ENCODE measurements around the gene OR5B21.

Gene OR5B21

DNA sequence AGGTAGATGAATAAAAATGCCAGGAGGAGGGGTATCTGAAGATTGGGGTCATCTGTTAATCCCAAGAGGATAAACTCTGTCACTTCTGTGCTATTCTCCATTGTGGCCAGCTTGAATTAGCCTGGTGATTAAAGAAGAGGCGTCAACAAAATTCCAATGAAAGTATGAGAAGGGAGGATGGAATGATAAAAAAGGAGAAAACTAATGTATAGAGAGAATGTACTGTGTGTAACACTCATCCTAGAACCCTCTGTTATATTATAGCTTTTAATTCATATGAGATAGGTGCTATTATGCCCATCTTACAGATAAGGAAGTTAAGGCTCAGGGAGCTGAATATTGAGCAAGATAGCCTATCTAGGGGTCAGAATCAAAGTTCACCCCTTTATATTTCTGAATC, at the start of gene OR5B21:
OR5B21 (minus strand) TSS at position 101 of the 400 bp plus-strand sequence; CDS start at position 101, 0 bp downstream.
- DNase-seq = no peak

- no peak for DNase-seq
These were observed 41.7 kb upstream of the OR5B21 start for GRCh38 chr11:58549644-58550043.

GRCh38 chr11:58546841-58547240, 38.9 kb upstream of the OR5B21 start:
- DNase-seq = no peak

DNA sequence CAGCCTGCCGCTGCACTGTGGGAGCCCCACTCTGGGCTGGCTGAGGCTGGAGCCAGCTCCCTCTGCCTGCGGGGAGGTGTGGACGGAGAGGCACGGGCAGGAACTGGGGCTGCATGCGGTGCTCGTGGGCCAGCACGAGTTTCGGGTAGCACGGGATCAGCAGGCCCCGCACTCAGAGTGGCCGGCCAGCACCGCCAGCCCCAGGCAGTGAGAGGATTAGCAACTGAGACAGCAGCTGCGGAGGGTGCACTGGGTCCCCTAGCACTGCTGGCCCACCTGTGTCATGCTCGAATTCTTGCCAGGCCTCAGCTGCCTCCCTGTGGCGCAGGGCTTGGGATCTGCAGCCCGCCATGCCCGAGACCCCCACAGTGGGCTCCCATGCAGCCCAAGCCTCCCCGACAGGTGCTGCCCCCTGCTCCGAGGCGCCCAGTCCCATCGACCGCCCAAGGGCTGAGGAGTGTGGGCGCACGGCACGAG, 24.0 kb upstream of the OR5B21 start:
- no peak for DNase-seq

DNA sequence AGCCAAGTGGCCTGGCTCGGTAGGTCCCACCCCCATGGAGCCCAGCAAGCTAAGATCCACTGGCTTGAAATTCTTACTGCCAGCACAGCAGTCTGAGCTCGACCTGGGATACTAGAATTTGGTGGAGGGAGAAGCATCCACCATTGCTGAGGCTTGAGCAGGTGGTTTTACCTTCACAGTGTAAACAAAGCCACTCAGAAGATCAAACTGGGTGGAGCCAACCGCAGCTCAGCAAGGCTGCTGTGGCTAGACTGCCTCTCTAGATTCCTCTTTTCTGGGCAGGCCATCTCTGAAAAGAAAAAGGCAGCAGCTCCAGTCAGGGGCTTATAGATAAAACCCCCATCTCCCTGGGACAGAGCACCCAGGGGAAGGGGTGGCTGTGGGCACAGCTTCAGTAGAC, 22.3 kb upstream of the OR5B21 start:
- DNase-seq = no peak

DNA sequence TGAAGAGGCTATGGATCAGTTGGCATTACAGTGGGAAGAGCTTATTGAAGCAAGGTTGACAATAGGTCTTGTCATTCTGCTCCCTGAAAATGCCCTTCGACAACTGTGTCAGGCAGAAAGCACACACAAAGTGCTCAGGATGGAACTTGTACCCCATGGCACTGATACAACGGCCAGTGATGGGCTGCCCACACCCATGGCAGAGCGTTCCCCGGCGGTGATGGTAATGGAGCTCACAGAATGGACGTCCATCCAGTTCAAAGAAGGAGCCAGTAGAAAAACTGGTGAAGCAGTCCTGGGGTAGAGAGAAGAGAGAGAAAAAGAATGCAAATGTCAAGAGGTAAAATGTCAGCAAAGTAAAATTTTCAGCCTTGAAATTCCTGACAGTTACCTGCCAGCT, 19.5 kb upstream of the OR5B21 start:
- DNase-seq = no peak

DNA sequence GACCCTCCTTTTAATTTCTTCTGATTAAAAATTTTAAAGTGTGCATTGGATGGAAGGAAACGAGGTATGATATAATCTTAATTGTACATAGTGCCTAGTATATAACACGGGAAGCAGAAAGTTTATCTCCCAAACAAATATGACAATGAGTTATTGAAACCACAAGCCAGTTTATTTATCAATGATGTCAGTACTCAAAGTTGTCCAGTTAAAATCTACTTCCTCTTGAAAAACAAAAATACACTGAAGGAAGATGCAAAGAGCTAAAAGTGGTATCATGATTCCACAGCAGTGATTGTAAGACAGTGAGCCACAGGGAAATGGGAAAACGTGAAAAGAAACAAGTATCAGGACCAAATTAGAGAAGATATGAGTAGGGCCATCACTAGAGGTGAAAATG, 18.8 kb upstream of the OR5B21 start:
- peak; percentile 54 for DNase-seq

DNA sequence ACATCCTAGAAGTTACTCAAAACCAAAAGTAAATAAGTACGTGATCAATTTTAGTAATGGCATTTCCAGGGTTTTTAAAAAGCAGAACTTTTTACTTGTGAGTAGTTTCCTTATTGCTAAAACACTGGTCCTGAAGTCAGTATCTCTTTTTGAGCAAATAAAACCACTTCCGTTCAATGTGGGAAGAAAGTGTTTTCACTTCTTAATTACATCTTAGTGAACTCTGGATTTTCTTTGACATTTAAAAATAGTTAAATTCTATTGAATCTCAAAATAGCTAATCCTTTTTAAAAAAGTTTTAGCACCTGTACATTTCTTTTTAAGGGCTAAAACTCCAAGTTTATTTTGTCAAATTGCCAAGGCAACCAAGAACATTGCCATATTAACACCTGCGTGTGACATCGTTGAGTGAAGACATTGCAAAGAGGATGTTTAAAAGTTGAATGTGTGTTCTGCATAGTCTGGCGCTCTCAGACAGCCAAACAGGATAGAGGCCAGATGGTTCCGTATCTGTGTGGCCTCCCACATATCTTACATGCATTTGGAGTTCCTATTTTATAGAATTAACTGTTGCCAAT, 17.2 kb upstream of the OR5B21 start:
- peak; percentile 70 for DNase-seq

- peak; percentile 86 for DNase-seq
These were observed 16.5 kb upstream of the OR5B21 start for GRCh38 chr11:58524232-58525036.

- peak; percentile 81 for DNase-seq
These were observed 6.0 kb upstream of the OR5B21 start for GRCh38 chr11:58513747-58514367.

DNA sequence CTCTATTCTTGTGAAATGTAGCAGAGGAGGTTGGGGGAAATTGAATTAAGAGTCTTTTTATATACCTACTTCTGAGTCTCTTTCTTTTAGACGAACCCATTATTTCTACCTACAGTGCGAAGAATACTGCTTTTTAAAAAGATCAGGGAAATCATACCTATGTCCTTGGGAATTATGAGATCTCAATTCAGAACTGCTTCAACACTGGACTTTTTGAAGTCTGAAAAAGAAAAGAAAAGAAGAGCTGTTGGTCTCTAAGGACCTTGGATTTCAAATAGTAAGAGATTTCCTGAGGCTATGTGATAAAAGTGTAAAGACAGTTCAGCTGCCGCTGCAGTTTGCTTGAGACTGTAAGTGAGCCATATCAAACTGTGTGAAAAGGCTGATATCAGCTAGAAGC, 3.7 kb upstream of the OR5B21 start:
- DNase-seq = no peak

GRCh38 chr11:58509748-58510147, 1.8 kb upstream of the OR5B21 start:
- peak; percentile 20 for DNase-seq

DNA sequence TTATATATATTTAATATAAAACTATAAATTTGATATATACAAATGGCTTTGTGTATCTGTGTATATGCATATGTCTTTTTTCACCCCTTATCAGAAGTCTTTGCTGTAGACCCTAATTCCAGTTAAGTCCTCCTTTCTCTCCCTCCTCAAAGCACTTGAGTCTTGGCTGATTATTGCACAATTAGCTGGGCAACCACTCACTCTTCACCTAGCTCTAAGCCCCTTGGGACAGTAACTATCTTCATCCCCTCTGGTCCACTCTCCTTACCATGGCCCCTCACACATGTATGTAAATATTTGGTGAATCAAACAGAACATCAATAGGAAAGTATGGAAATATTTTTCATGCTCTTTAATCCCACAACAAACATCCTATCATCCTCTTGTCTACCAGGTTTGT, 909 bp upstream of the OR5B21 start:
- no peak for DNase-seq

DNA sequence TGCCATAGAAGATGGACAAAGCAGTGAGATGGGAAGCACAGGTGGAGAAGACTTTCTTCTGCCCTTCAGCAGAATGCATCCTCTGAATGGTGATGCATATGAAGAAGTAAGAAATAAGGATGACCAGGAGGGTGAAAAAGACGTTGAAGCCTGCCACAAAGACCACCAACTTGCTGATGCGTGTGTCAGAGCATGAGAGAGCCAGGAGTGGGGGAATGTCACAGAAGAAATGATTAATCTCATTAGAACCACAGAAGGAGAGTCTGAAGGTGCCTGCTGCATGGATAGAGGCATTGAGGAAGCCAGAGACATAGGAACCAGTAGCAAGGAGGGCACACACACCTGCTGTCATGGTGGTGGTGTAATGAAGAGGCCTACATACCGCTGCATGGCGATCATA, 550 bp downstream of the OR5B21 start:
- no peak for DNase-seq

DNA sequence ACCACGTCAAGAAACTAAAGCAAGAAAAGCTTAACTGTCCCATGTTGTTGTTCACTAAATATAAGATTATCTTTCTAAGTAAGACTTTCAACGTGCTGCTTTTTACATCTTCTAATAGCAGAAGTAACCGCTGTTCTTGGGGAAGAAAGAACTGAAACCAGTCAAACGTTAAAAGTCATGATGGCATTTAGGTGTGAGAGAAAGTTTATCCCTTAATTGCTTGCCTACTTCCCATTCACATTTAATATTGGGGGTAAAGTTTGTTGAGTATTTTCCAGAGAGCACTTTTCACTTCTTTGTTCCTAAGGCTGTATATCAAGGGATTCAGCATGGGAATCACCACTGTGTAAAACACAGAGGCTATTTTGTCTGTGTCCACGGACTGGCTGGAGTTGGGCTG, 970 bp downstream of the OR5B21 start:
- no peak for DNase-seq

- no peak for DNase-seq
These were observed 2.1 kb downstream of the OR5B21 start for GRCh38 chr11:58505849-58506248.

- no peak for DNase-seq
These were observed 3.7 kb downstream of the OR5B21 start for GRCh38 chr11:58504232-58504631.

- no peak for DNase-seq
These were observed 4.5 kb downstream of the OR5B21 start for GRCh38 chr11:58503361-58503856.

DNA sequence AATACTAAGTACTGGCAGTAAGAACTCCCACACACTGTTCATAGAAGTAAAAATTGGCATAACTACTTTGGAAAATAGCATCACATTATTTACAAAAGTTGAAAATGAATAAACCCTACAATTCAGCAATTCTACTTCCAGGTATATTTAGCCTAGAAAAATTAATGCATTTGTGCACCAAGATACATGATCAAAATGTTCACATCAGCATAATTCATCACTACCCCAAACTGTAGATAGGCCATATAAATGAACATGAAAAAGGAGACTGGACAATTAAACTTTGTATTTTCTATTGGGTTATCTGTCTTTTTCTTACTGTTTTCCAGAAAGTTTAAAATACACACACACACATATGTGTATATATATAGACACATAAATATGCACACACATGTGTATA, 5.9 kb downstream of the OR5B21 start:
- DNase-seq = no peak

DNA sequence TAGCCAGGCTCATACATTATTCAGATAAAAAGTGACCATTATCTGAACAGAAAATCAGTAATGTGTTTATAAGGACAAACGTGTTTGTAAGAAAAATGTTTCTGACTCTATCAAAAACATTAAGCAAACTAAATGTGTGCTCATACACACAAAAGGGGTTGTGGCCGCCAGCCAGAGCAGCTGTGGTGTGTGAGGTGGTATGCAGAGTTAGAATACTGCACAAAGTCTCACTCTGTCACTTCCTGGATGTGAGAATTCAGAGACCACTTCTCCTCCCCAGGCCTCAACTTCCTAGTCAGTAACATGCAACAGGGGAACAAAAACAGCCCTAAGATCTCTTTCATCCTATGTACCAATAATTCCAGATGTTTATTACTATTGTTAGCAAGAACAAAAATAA, 9.4 kb downstream of the OR5B21 start:
- DNase-seq = no peak

- no peak for DNase-seq
These were observed 10.0 kb downstream of the OR5B21 start for GRCh38 chr11:58497951-58498350.

DNA sequence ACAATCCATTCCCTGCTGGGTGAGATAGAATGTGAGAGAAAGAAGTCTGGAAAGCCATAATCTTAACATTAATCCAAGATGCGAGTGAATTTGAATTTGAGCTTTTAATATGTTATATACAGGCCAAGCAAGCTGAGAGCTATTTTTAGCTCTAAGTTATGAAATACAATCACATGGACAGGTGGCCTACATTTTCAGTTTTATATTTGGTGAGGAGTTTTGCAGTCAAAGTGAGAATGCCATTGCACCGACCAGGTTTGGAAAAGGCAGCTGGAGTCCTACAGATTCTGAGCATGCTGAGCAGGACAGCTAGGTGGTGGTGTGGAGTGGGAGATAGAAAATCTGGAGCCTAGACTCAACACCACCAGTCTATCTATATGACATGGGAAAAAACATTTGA, 12.0 kb downstream of the OR5B21 start:
- no peak for DNase-seq

- DNase-seq = peak; percentile 6
These were observed 13.8 kb downstream of the OR5B21 start for GRCh38 chr11:58494101-58494500.

DNA sequence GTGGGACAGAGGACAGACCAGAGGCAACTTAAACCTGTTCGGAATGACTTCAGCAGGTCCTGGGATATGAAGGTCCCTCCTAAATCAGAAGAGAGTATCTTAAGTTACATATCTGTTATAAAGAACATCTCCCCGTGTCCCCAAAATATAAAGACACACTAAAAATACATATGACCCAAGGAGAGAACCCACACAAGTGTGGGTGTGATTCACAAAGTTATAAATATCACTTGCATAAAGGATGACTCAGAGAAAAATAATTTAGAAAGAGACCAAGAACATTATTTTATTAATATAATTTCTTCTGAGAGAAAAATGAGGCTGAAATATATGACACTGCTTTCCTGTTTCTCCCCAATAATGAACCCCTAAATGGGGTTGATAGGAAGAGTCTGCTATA, 14.2 kb downstream of the OR5B21 start:
- DNase-seq = no peak
